Endothelial cell of umbilical vein (primary cell): ENCODE data around the gene TGFBR2. TPM values are rescaled to one million over a fixed set of nuclear protein-coding genes. Genes with fewer than 3 reads are reported as not detected.

Source experiments
- BruUV-seq: library from RNA; stranded (reverse); fragments of 400-500 nt; replicated peaks from 2 replicates; lab custom pipeline; 2021; lab: Mats Ljungman, UMichigan
- CTCF ChIA-PET: fragments of 300-600, 350-600 bp; sonication (Branson Sonifier 250); formaldehyde crosslinking; loops from one replicate; lab custom pipeline; 2021; ENCODE audit warnings: antibody characterized with exemption, inconsistent platforms; lab: Charles Lee
- POLR2A ChIA-PET: fragments of 300-600, 350-600 bp; sonication (Branson Sonifier 250); formaldehyde crosslinking; loops from one replicate; lab custom pipeline; 2021; ENCODE audit warnings: antibody characterized with exemption, inconsistent platforms; lab: Charles Lee
- DNase-seq: peaks from one replicate; pipeline ENCODE4 v3.0.0-alpha.2; 2011; ENCODE audit warnings: low read depth, low spot score
- FAIRE-seq: peaks from 2 replicates; lab custom pipeline; 2011; peaks lifted over from hg19 to GRCh38; lab: Jason Lieb, UNC
- H2AFZ ChIP-seq: 2 replicates; pipeline ENCODE4 v1.6.0; 2012; ENCODE audit warnings: low read depth, low read length, control low read depth, inconsistent platforms
- H3K27ac ChIP-seq: 2 replicates; pipeline ENCODE4 v1.5.1; 2011; ENCODE audit warnings: low read depth, mild to moderate bottlenecking, control low read depth, low read length, moderate library complexity; ENCODE audit not compliant: insufficient read depth
- H3K27me3 ChIP-seq, 2 experiments: 2 replicates each; pipeline versions ENCODE4 v1.6.0 to v1.6.1; 2011; ENCODE audit warnings: low read length in 2 of 2, mixed read lengths in 1 of 2; ENCODE audit not compliant: control insufficient read depth in 2 of 2, insufficient read depth in 2 of 2
- H3K36me3 ChIP-seq, 2 experiments: 2 replicates in 1 of 2; 3 replicates in 1 of 2; pipeline ENCODE4 v1.5.1; 2011; ENCODE audit warnings: low read length in 2 of 2, mild to moderate bottlenecking in 1 of 2, moderate library complexity in 1 of 2; ENCODE audit not compliant: control insufficient read depth in 2 of 2, insufficient read depth in 2 of 2; ENCODE audit errors: extremely low read depth in 1 of 2
- H3K4me1 ChIP-seq: 3 replicates; pipeline ENCODE4 v1.5.1; 2011; ENCODE audit warnings: mild to moderate bottlenecking, low read length; ENCODE audit not compliant: control insufficient read depth, insufficient read depth; ENCODE audit errors: extremely low read depth
- H3K4me2 ChIP-seq: 2 replicates; pipeline ENCODE4 v1.6.1; 2011; ENCODE audit warnings: low read length, control low read depth, mixed read lengths; ENCODE audit not compliant: insufficient read depth
- H3K4me3 ChIP-seq, 3 experiments: fragments of 200-600 bp in 1 of 3; sonication (generic), shearing (Covaris generic) in 1 of 3; replicated peaks in 1 of 3; 2 replicates each; pipeline ENCODE4 v1.5.1; 2011 to 2016; ENCODE audit warnings: control low read depth in 3 of 3, low read length in 3 of 3, mild to moderate bottlenecking in 2 of 3, inconsistent platforms in 1 of 3, low read depth in 1 of 3, moderate library complexity in 1 of 3; ENCODE audit not compliant: insufficient read depth in 1 of 3
- H3K79me2 ChIP-seq: 2 replicates; pipeline ENCODE4 v1.6.0; 2012; ENCODE audit warnings: low read length, inconsistent platforms; ENCODE audit not compliant: control insufficient read depth, insufficient read depth
- H3K9ac ChIP-seq: replicated peaks from 2 replicates; pipeline ENCODE3; 2011; ENCODE audit warnings: low read length, control low read depth; ENCODE audit not compliant: insufficient read depth; ENCODE audit errors: extremely low read depth
- H3K9me1 ChIP-seq: replicated peaks from 3 replicates; pipeline ENCODE4 v1.6.0; 2011; ENCODE audit warnings: mild to moderate bottlenecking, low read length; ENCODE audit not compliant: control insufficient read depth, insufficient read depth; ENCODE audit errors: extremely low read depth
- H3K9me3 ChIP-seq: replicated peaks from 2 replicates; pipeline ENCODE4 v1.5.1; 2012; ENCODE audit warnings: low read length, inconsistent platforms; ENCODE audit not compliant: control insufficient read depth, insufficient read depth
- H4K20me1 ChIP-seq: replicated peaks from 2 replicates; pipeline ENCODE3; 2011; ENCODE audit warnings: mild to moderate bottlenecking, low read length; ENCODE audit not compliant: control insufficient read depth, insufficient read depth; ENCODE audit errors: extremely low read depth
- CTCF ChIP-seq, 2 donors: IDR thresholded peaks; 1 replicate in 1 of 2; 2 replicates in 1 of 2; pipeline ENCODE4 v1.5.1; 2011; ENCODE audit warnings: low read length in 2 of 2, mild to moderate bottlenecking in 2 of 2, moderate library complexity in 2 of 2, control low read depth in 1 of 2, inconsistent platforms in 1 of 2, low read depth in 1 of 2; ENCODE audit not compliant: insufficient read depth in 1 of 2; ENCODE audit errors: extremely low read depth in 1 of 2
- EZH2 ChIP-seq: IDR thresholded peaks from 2 replicates; pipeline ENCODE4 v1.6.1; 2012; ENCODE audit warnings: borderline replicate concordance, low read depth, mild to moderate bottlenecking, moderate library complexity, low read length, inconsistent platforms; ENCODE audit not compliant: severe bottlenecking
- GATA2 ChIP-seq: IDR thresholded peaks from 2 replicates; pipeline ENCODE4 v1.7.0; 2011; ENCODE audit warnings: low read depth, mild to moderate bottlenecking, moderate library complexity, mixed read lengths, low read length; ENCODE audit not compliant: insufficient read length, insufficient read depth
- JUN ChIP-seq: IDR thresholded peaks from 2 replicates; pipeline ENCODE4 v1.6.1; 2011; ENCODE audit warnings: borderline replicate concordance, low read depth; ENCODE audit not compliant: insufficient read length, insufficient read depth
- MAX ChIP-seq: IDR thresholded peaks from 2 replicates; pipeline ENCODE4 v1.6.1; 2011; ENCODE audit not compliant: insufficient read depth, insufficient read length
- MYC ChIP-seq: IDR thresholded peaks from one replicate; pipeline ENCODE4 v1.6.1; 2011; ENCODE audit warnings: mild to moderate bottlenecking, low read depth, low read length
- POLR2AphosphoS5 ChIP-seq: IDR thresholded peaks from 2 replicates; pipeline ENCODE4 v1.6.1; 2012; ENCODE audit warnings: low read depth, mild to moderate bottlenecking, control low read depth, low read length, moderate library complexity; ENCODE audit not compliant: insufficient read depth
- dilution Hi-C: fragments of 300-500 bp; cut with MboI; formaldehyde crosslinking; loops from one replicate; pipeline ENCODE4 v1.15.0; 2019; ENCODE audit warnings: low sequenced_read_pairs; ENCODE audit not compliant: extremely low pct_ligation_motif_present
- intact Hi-C: fragments of 100-400 bp; cut with micrococcal nuclease; formaldehyde crosslinking; loops from one replicate; pipeline ENCODE4 v1.10.0; 2022
- polyA plus RNA-seq, 4 experiments: library from polyadenylated mRNA; depleted of rRNA in 3 of 4; stranded (reverse) in 3 of 4; unstranded in 1 of 4; fragments of >200 nt; gene quantifications; 2 replicates each; pipeline versions ENCODE4 v1.2.1 to v1.2.3, GENCODE V29; 2011 to 2012; ENCODE audit warnings: missing spikeins in 1 of 4
- total RNA-seq: library from RNA; stranded (reverse); gene quantifications from 2 replicates; pipeline ENCODE4 v1.2.3, GENCODE V29; 2021

The TGFBR2 gene
- total and polyA plus RNA-seq, 2 donors (not counting 3 experiments of a cell fraction or from before 2014, with no cell fraction given) = 227 to 250 TPM

- Histone ChIP-seq H3K4me2 (no peak overlapping the region), H3K9me1 (no peaks in the 10 kb centered on the region), H4K20me1 (no peaks in the 10 kb centered on the region), H3K27me3 (no peaks in the 10 kb centered on the region), H2AFZ (no peak overlapping the region), H3K4me1 (peaks cover 14% of the 10 kb centered on the region), H3K9ac (no peak overlapping the region), H3K36me3 (peaks cover 0 to 10% of the 10 kb centered on the region in 2 experiments), H3K79me2 (no peaks in the 10 kb centered on the region), H3K27ac (no peak overlapping the region), H3K4me3 (no peak overlapping the region), H3K9me3 (no peaks in the 10 kb centered on the region)
- intact Hi-C loops (loop anchor here (5.0 kb wide), 1 partner anchor 476 kb away; no protein-coding TSS in a partner anchor), dilution Hi-C loops (no loop called here)
- TF ChIP-seq POLR2AphosphoS5 (peak; percentile 61), MAX (no peak)
- DNase-seq (no peak), FAIRE-seq (no peak)
- no TSS peak for BruUV-seq
- ChIA-PET POLR2A (no interaction called here), CTCF (interaction anchor here (1.1 to 2.1 kb wide), 3 partner anchors 49 to 690 kb away, joined by 3 to 7 read pairs (median 5); no protein-coding TSS in a partner anchor)
These were observed 96.5 kb downstream of the TGFBR2 start for GRCh38 chr3:30702828-30703397.

GRCh38 chr3:30704931-30705890, 98.8 kb downstream of the TGFBR2 start:
- peak; percentile 40 for TF ChIP-seq GATA2
- no peak for TF ChIP-seq CTCF (IDR thresholded peaks at IDR 0.05; ENCODE audit: extremely low read depth in 1 of 2, insufficient read depth in 1 of 2, low read depth in 1 of 2, low read length in 2 of 2)
- no peak for TF ChIP-seq MAX
- no peak for TF ChIP-seq MYC
- peak; percentile 20 for TF ChIP-seq JUN
- TF ChIP-seq POLR2AphosphoS5 = peak; percentile 10
- TF ChIP-seq EZH2 = no peak
- intact Hi-C loops = loop anchor here (5.0 kb wide), 1 partner anchor 478 kb away; no protein-coding TSS in a partner anchor
- Histone ChIP-seq H3K27me3 (no peaks in the 10 kb centered on the region), H3K9me1 (no peaks in the 10 kb centered on the region), H3K4me3 (no peak overlapping the region), H3K79me2 (no peaks in the 10 kb centered on the region), H3K36me3 (no peaks in the 10 kb centered on the region), H3K27ac (peak overlapping the region; percentile 26), H3K4me1 (peaks cover 23% of the 10 kb centered on the region), H2AFZ (no peak overlapping the region), H3K9ac (no peak overlapping the region), H4K20me1 (no peaks in the 10 kb centered on the region), H3K9me3 (no peaks in the 10 kb centered on the region), H3K4me2 (no peak overlapping the region)
- FAIRE-seq = peak; percentile 77
- TSS peak; percentile 5 for BruUV-seq
- POLR2A ChIA-PET = no interaction called here
- DNase-seq = peak; percentile 82
- CTCF ChIA-PET = interaction anchor here (1.0 to 2.1 kb wide), 3 partner anchors 45 to 662 kb away, joined by 3 to 7 read pairs (median 3); no protein-coding TSS in a partner anchor
- dilution Hi-C loops = no loop called here
